A172 (cell line): ENCODE results near the gene FAM110C. TPM values are rescaled to one million over a fixed set of nuclear protein-coding genes. Genes with fewer than 3 reads are reported as not detected.
"Not testable (repeated sequence)": the region's sequence is repeated elsewhere in the genome, so short reads cannot be mapped to it uniquely, and the experiment has no call there.

Source experiments
- DNase-seq: peaks from one replicate; pipeline ENCODE4 v3.0.0-alpha.2; 2015; ENCODE audit warnings: low spot score
- total RNA-seq: library from RNA; depleted of rRNA; stranded (reverse); fragments of >200 nt; shearing (Covaris generic); gene quantifications from 2 replicates; pipeline ENCODE4 v1.2.3, GENCODE V29; 2014; rRNA removed

Gene FAM110C, protein sequence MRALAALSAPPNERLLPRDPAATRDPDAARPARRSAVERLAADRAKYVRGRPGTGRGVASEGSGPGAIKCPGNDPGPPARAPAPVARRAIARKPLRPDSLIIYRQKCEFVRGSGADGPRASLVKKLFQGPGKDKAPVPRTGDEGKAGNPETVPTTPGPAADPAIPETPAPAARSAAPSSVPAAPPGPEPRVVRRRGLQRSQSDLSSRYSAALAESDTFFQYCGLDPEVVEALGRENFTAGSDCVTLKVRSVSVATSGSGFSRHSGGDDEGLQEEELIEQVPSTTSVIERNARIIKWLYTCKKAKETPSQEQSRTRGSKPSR
- not detected in 2 replicates for total RNA-seq

DNA sequence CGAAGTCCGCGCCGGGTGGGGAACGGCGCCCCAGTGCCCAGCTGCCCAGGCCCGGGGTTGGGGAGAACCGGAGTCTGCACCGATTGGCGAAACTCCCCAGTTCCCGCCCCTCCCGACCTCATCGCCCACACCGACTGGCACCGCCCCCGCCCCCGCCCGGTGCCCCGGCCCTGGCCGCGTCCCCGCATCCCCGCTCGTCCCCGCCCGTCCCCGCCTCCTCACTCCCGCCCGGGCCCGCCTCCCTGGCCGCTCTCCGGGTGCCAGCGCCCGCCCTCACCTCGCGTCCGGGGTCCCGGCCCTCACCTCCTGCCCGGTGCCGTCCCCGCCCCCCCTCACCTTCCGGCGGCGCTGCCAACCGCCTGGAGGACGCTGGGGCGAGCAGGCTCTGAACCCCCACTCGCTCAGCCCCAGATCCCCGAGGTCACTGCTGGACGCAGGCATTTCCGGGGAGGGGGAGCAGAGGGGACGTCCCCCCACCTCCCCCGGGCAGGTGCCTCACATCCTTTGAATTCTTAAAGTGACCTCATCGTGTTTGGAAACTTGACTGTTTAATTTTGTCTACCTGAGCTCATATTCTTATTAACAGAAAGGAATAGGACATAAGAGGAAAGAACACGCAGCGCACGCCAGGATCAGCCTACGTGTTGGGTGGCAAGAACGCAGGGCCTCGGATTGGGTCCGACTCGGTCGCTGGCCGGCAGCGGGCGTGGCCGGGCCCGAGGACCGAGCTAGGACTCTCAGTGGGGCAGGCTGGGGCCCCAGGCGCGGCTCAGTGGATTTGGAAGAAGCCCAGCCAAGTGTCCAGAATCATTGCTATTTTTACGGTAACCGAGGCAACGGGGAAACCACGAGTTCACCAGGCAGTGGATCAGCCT is at the start of gene FAM110C:
Gene FAM110C, minus strand, starts transcription at position 35 of the 875 bp plus-strand sequence. CDS start 120 bp downstream, outside the sequence.
- DNase-seq = no peak

DNA sequence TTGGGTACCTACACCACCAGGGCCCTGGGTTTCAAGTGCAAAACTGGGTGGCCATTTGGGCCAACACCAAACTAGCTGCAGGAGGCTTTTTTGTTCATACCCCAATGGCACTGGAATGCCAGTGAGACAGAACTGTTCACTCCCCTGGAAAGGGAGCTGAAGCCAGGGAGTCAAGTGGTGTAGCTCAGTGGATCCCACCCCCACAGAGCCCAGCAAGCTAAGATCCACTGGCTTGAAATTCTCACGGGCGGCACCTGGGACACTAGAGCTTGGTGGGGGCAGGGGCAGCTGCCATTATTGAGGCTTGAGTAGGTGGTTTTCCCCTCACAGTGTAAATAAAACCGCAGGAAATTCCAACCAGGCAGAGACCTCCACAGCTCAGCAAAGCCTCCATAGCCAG is 46.0 kb upstream of the FAM110C start:
- no peak for DNase-seq

DNA sequence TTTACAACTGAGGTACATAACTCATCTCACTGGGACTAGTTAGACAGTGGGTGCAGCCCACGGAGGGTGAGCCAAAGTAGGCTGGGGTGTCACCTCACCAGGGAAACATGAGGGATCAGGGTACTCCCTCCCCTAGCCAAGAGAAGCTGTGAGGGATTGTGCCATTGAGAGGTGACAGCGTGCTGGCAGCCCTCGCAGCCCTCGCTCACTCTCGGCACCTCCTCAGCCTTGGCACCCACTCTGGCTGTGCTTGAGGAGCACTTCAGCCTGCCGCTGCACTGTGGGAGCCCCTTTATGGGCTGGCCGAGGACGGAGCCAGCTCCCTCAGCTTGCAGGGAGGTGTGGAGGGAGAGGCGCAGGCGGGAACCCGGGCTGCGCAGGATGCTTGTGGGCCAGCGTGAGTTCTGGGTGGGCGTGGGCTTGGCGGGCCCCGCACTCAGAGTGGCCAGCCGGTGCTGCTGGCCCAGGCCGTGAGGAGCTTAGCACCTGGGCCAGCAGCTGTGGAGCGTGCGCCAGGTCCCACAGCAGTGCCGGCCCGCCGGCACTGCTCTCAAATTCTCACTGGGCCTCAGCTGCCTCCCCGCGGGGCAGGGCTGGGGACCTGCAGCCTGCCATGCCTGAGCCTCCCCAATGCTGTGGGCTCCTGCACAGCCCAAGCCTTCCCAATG is 44.5 kb upstream of the FAM110C start:
- no peak for DNase-seq

DNA sequence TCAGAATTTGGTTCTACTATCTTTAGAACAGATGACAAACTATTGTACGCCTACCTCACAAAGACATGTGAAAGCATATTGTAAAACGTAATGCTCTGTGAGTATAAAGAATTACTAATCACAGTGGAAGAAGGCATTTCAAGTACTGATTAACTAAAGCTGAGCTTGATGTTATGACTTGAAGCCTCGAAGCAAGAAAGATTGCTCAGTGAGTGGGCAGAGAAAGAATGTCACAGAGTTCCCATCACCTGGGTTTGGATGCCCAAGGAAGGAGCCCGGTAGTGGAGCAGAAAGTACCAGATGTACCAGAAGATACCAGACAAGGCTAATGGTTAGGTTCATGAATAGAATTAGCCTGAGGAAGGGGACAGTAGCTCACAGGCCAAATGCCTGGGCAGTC is 39.5 kb upstream of the FAM110C start:
- DNase-seq = no peak

DNA sequence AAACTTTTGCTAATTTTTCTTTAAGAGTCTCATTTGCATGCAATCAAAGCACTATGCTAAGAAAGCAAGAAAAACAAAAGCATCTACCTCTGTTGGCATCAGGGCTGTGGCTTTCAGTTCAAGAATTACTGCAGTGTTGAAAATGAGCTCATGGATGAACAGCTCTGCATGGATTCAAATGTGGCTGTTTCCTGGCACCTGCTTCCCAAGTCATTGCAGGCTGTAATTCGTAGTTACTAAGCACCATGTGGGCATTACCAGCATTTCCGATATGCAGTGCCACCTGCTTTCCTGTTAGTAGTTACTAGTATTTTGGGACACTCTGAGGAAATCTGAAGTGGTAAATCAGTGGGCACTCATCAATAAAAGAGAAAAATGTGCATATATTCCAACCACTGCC is 37.8 kb upstream of the FAM110C start:
- DNase-seq = no peak

DNA sequence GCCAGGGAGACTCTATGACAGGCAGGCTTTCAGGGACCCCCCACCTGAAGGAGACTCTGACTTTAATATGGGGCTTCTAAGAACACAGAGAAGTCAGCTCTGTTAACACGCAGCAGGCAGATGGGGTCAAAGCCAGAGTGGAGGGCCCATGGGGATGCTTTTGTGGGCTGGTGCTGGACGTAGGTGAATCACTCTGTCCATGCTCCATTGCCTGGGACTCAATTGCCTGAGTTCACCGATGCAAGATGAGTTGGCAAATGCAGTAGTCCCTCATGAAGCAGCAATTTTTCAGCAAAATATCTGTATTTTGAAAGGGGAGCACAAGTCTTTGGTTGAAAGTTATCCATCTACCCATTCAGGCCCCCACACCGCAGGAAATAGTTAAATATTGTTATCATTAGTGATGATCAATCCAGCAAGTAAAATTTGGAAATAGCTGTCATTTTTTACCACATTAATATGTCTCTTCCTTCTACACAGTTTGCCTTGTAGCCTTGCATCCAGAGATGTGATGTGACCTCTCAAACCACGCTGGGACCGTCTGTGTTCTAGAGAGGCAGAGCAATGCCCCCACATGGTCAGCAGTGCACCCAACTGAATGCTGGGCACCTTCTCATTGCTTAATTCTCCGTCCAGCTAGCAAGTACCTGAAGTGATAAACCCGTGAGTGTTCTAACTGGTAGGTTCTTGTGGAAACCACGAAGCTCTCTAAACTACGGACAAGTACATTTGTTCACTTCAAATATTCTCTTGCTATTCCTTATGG is 34.8 kb upstream of the FAM110C start:
- DNase-seq = no peak

DNA sequence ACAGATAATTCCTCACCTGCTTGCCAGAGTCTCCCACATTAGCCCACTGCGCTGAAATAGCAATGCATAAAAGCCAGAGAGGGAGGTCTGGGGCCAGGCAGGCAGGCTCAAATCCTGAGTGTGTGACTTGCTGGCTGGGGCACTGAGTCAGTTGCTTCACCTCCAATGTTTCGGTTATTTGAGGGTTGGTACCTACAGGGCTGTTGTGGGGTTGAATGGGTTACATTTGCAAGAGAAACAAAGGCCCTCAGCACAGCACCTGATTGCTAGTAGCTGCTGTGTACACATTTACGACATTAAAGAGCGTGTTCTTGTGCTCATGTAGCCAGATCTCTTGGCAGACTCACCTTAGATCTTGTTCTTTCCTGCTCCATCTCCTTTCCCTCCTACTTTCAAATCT is 34.1 kb upstream of the FAM110C start:
- no peak for DNase-seq

DNA sequence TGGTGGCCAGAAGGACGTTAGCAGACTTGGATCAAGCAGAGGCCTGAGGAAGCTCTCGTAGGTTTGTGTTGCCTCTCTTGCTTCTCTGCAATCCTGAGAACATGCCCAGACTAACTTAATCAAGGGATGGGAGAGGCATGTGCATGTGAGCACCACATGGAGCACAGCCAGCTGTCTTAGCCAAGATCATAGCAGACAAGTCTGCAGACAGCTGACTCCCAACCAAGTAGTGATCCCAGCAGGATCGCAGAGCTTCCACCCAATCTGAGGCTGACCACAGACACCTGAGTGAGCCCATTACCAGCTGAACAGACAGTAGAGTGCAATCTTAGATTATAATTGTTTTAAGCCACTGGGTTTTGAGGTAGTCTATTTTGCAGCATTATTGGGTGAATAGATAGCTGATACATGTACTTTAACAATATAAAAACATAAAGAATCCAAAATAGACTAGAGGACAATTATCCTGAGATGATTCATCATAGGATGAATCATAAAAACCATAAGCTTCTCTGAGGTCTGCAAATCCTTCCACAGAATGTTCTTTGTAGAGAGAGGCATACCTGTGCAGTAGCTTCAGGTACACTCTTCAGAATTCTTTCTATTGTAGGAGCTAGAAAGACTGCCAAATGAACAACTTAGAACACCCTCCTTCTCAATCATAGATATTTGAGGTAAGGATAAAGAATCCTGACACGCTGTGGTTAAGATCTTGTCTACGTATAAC is 25.2 kb upstream of the FAM110C start:
- peak; percentile 5 for DNase-seq

DNA sequence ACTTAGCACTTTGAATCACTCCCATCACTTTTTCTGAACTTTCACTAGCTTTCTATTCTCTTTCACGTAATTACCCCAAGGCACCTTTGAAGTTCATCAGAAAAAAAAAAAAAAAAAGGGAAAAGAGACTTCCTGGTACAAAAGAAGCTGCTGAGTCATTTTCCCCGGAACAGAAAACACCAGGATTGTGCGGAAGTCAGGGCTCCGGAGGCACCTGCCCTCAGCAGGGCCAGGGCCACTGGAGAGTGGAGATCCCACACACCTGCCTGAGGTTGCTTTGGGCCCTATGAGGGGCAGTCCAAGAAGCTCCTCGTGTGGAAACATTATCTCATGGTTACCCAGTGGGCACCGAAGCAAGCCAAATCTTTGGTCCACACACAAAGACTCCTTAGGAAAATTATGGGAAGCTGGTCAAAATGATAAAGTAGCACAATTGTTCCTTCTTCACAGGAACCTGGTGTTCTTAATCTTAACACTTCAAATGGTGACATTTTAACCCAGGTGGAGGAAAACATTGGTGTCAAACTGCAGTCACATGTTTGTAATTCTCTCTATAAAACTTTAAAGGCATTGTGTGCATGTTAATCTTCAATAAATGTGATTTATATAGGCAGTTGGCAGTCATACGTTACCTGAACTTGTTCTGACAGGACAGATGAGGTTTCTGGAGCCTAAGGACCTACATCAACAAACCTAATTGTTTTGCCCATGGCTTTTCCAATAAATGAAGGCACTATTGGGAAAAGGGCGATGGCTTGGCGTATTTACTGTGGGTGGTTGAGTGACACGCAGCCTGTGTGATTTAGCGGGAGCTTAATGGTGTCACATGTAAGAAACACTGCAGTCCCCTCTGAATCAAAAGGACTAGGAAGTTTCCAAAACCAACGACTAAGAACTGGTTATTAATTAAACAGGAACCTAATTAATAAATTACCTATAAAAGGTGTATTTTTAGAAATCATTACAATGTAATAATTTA is 23.4 kb upstream of the FAM110C start:
- DNase-seq = no peak

DNA sequence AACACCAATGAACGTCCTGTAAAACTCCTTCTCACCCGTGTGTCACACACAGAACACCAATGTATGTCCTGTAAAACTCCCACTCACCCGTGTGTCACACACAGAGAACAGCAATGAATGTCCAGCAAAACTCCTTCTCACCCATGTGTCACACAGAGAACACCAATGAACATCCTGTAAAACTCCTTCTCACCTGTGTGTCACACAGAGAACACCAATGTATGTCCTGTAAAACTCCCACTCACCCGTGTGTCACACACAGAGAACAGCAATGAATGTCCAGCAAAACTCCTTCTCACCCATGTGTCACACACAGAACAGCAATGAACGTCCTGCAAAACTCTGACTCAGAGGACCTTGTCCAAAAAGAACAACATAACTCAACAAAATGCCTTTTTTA is 22.3 kb upstream of the FAM110C start:
- not testable (repeated sequence) for DNase-seq

DNA sequence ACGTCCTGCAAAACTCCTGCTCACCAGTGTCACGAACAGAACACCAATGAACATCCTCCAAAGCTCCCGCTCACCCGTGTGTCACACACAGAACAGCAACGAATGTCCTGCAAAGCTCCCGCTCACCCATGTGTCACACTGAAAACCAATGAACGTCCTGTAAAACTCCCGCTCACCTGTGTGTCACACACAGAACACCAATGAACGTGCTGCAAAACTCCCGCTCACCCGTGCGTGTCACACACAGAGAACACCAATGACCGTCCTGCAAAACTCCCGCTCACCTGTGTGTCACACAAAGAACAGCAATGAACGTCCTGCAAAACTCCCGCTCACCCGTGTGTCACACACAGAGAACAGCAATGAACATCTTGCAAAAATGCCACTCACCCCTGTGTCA is 20.5 kb upstream of the FAM110C start:
- DNase-seq = no peak

DNA sequence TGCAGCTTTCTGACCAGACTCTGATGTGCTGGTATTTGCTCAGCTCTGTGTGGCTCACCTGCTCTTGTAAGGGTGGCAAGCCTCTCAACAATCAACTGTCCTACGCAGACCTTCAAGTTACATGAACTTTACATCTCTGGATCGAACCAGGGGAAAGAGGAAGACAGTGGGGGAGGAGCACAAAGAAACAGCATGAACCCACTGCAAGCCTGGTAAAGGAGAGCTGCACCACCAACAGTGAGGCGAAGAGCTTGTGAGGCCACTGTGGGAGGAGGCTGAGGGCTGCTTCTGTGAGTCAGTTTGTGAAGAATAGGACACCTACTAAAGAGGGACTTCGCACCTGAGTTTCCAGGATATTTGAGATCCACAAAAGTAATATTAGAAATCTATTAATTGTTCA is 18.8 kb upstream of the FAM110C start:
- DNase-seq = no peak

DNA sequence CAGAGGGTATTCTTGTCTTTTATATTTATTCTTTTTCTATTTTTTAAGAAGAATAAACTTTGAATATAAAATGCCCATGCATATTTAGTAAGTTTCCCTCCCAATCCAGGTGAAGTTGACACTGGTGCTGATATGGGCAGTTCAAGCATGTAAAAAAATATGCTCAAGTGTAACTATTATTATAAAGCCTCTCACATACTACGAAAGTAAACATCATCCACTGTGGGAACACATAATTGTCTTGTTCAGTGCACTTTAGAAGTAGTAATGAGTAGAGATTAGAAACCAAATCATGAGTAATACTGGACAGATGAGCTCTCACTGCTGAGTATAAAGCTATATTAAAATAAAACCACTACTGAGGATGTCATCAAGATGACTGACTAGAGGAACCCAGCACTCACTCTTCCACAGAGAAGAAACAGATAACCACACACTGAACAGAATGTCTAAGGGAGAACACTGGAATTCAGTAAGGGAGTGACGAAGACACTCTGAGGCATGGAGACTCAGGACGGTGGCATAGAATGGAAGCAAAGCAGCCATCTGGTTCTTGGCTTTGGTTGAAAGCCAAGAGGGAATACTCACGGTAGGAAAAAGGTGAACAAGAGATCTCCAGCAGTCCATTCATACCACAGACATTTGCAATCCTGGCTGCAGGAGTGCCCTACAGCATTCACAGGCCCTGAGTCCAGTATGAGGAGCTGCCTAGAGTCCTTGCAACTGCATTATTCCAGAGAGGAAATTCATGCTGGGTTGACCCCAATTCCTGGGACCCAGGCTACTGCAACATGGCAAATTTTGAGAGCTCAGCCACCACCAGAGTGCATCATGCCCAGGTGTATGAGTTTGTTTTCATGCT is 9.5 kb upstream of the FAM110C start:
- DNase-seq = no peak

DNA sequence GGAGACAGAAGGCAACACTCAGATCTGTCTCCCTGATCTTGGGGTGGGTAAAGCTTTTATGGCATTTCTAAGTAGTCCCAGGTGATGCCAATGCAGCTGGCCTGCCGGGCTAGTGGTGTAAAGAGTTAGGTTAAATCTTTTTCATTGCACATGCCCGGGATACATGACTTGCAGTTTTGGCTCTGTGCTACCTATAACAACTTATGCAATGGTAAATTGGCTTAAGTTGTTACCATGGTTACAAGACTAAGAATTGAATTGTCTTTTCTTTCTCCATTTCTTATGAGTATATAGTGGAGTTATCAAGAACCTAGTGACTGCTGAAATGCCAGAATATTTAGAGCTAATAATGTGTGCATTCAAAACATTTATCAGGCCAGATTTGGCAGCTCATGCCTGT is 5.3 kb upstream of the FAM110C start:
- DNase-seq = no peak

DNA sequence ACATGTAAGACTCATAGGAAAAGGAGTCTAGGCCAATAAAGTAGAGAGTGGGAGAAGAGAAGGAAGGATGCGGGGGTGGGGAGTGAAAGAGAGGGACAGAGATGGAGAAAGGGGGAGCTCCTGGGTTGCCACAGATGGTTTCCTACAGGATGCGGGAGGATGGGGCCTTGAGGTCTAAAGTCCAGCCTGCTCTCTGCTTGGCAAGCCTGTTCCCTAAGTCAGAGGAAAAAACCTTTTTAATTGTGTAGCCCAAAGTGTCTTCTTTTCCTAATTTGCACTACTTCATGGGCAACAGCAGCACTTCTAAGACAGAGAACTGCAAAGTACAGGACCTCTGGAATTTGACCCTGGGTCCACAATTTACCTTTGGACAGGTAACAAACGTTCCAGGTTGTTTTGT is 1.4 kb upstream of the FAM110C start:
- no peak for DNase-seq

DNA sequence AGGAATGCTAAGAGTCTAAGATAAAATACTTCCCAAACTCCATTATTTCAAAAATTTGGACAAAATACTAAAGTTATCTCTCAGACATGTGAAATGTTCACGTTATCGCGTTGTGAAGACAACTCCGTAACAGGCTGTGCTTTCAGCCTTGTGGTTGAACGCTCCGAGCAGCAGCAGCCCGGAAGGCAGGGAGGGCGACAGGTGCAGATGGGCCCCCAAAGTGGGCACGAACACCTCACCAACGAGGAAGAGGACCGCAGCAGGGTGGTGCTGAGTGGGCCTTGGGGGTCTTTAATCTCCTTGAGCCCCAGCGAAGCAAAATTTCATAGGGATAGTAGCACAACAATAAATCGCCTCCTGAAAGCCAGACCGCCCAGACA is 1.0 kb upstream of the FAM110C start:
- DNase-seq = no peak

DNA sequence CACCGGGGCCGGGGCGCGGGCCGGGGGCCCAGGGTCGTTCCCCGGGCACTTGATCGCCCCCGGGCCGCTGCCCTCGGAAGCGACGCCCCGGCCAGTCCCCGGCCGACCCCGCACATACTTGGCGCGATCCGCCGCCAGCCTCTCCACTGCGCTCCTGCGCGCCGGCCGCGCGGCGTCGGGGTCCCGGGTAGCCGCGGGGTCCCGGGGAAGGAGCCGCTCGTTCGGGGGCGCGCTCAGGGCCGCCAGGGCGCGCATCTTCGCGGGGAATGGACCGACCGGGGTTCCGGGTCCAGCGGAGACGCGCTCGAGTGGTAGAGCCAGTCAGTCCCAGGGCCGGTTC is 204 bp downstream of the FAM110C start:
- DNase-seq = no peak

DNA sequence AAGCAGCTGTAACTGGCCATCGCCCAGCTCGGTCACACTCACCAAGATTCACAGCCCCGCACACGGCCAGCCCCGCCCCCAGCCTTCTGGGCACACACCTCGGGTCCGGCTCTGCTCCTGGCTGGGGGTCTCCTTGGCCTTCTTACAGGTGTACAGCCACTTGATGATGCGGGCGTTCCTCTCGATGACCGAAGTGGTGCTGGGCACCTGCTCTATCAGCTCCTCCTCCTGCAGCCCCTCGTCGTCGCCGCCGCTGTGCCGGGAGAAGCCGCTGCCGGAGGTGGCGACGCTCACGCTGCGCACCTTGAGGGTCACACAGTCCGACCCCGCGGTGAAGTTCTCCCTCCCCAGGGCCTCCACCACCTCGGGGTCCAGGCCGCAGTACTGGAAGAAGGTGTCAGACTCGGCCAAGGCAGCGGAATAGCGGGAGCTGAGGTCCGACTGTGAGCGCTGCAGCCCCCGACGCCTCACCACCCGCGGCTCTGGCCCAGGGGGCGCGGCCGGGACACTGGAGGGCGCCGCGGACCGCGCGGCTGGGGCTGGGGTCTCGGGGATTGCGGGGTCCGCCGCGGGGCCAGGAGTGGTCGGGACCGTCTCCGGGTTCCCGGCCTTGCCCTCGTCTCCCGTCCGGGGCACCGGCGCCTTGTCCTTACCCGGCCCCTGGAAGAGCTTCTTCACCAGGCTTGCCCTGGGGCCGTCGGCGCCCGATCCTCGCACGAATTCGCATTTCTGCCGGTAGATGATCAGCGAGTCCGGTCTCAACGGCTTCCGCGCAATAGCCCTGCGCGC is 769 bp downstream of the FAM110C start:
- no peak for DNase-seq
